GM19023 (cell line): Measurements from ENCODE around the gene NDFIP2.

Experiments used
- ATAC-seq: cut with Tn5 transposase; IDR thresholded peaks from one replicate; pipeline ENCODE4 v1.9.1; 2021; ENCODE audit warnings: mild to moderate bottlenecking, moderate library complexity; ENCODE audit not compliant: unreplicated experiment

NDFIP2 gene

GRCh38 chr13:79480954-79481684 lies at the start of gene NDFIP2:
TSS of gene NDFIP2 (plus strand) at chr13:79481155. CDS start at chr13:79481204, 49 bp downstream.
- peak; percentile 91 for ATAC-seq

DNA sequence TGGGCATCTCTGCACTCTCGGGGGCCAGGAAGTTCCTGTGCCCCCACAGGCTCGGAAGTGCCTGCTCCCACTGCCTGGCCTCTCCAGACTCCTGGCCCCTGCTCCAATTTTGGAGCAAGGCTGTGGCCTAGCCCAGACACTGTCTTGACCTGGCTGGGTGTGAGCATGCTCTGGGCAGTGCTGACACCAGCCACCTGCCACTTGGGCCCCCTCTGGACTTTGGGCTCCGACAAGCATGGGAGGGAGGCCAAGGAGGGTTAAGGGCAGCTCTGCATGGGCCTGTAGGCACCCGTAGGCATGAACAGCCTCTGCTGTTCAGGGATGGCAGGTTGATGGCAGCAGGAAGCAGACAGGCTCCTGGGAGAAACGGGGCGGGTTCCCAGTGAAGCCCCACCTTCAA lies 48.9 kb upstream of the NDFIP2 start:
- ATAC-seq = no peak

DNA sequence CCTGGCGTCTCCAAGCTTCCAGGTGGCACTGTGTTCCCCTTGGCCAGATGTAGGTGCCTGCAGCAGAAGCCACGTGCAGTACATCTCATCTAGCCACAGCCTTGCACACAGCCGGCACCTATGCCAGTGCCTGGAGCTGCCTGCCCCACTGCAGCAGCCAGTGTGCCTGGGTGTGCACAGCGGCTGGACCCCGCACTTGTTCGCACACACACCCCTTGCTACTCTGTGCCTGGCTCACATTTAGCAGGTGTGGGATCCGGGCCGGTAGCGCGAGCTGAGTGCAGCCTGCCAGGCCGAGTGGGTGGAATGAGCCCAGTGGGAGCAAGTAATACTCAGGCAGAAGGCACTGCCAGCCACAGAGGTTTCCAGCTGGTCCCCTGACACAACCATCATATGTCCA lies 48.0 kb upstream of the NDFIP2 start:
- ATAC-seq = no peak

DNA sequence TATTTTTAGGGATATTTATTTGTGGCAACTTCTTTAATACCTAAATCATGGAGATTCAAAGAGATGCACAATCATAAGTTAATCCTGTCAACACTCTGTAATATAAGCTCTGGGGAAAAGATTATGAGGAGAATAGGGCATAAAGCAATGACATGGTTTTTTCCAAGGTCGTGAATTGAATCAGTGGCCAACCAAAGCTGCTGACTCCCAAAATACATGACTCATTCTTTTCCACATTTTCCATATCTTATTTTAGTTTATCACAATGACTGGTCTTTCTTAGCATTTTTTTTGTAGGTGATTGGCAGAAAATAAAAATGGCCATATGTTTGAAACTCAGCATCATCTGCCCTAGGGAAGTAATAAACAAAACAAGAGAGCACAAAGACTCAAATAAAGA lies 46.4 kb upstream of the NDFIP2 start:
- ATAC-seq = no peak

DNA sequence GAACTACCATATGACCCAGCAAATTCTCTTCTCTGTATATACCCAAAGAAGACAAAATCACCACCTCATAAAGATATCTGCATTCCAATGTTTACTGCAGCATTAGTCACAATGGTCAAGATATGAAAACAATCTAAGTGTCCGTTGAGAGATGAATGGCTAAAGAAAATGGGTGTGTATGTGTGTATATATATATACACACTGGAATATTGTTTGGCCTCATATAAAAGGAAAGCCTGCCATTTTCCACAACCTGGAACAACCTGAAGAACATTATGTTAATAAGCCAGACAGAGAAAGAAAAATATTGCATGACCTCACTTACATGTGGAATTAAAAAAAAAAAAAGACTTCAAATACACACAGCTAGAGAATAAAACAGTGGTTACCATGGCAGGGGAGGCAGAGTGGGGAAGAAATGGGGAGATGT lies 45.4 kb upstream of the NDFIP2 start:
- ATAC-seq = no peak

DNA sequence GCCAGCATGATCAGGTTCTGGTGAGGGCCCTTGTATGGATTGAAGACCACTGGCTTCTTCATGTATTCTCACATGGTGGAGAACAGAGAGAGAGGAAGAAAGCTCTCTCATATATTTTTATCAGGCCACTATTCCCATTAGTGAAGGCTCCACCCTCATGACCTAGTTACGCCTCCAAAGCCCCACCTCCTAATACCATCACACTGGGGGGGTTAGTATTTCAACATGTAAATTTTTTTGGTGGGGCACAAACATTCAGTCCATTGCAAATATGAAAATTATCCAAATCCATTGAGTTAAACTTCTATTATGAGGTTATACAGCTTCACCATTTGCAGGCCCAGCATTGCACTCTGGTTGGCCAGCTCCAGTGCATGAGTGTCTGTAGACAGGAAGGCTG lies 41.7 kb upstream of the NDFIP2 start:
- ATAC-seq = no peak

DNA sequence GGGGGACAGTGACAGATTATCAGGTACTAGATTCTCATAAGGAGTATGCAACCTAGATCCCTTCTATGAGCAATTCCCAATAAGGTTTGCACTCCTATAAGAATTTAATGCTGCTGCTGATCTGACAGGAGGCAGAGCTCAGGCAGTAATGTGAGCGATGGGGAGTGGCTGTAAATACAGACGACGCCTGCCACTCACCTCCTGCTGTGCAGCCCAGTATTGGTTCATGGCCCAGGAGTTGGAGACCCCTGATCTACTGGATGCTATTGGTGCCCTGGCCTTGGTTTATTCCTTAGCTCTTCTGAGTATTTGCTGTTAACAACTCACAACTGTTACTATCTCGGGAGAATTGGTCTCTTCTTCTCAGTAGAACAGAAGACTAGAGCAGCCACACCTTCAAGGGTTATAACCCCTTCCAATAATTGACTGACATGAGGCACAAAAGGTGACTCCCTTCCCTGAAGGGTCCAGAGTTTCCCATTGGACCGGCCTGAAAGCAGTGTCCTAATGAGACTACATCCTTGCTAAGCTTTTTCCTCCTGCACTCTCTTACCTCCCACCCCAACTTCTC lies 39.9 kb upstream of the NDFIP2 start:
- ATAC-seq = no peak

- ATAC-seq = no peak
Measured at GRCh38 chr13:79442221-79442620, 38.7 kb upstream of the NDFIP2 start.

DNA sequence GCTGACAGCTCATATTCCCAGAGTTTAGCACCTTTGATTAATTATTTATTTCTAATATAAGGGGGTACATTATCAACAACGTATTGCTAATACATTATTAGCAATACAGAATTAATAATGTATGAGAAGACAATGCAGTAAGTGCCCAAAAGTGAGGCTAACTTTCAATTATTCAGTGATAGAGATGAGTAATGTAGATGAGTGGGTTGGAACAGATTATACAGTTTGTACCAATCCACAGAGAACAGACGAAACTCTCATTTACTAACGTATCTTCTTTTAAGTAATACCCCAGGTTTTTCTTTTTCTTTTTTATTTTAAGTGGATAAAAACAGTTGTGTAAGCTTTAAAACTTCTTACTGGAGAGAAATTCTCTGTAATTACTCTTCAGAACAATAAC lies 38.2 kb upstream of the NDFIP2 start:
- ATAC-seq = no peak

GRCh38 chr13:79445968-79446645 lies 34.8 kb upstream of the NDFIP2 start:
- no peak for ATAC-seq

GRCh38 chr13:79447141-79447540 lies 33.8 kb upstream of the NDFIP2 start:
- no peak for ATAC-seq

DNA sequence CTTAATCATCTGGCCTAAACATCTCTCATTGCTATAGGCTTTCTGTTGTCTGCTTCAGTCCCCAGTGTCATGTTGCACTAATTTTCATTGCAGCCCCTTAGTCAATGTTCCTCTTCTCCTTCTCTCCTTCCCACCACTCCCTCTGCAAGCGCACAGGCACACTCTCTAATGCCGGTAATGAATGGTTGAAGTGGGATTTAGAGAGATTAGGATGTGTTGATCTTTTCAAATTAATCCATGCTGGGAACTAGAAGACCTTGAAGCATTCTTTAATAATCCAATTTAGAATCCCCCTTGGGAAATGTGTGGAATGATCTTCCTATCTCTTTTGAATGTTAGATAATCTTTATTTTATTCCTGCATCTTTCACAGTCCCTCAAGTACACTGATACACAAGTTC lies 33.2 kb upstream of the NDFIP2 start:
- ATAC-seq = no peak

GRCh38 chr13:79448413-79448812 lies 32.5 kb upstream of the NDFIP2 start:
- ATAC-seq = no peak

DNA sequence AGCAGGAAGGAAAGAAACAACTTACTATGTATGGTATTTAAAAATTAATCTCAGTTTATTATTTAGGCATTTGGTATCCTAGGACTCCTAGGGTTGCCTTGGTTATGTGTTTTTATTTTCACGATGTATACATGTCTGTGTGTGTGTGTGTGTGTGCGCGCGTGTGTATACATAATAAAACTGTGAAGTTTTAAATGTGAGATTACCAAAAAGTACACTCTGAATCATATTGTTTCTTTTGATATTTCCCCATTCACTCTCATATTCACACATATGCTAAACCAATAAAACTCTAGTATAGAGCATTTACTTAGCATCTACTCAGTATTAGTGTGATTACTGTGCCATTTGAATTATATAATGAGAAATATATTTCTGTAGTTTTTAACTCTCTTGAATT lies 30.8 kb upstream of the NDFIP2 start:
- no peak for ATAC-seq

- peak; percentile 100 for ATAC-seq
Measured at GRCh38 chr13:79451500-79451962, 29.4 kb upstream of the NDFIP2 start.

- ATAC-seq = no peak
Measured at GRCh38 chr13:79452239-79452913, 28.6 kb upstream of the NDFIP2 start.

DNA sequence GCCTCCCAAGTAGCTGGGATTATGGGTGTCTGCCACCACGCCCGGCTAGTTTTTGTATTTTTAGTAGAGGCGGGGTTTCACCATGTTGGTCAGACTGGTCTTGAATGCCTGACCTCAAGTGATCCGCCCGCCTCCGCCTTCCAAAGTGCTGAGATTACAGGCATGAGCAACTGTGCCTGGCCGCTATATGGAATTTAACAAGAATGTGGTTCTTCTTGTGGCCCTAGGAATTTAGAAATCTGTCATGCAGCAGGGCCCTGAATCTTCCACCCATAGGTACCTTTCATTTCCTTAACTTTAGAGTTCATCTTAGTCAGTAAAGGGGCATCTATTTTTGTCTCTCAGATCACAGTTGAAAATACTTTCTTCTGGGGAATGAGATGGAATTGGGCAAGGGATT lies 25.6 kb upstream of the NDFIP2 start:
- no peak for ATAC-seq

GRCh38 chr13:79456051-79456450 lies 24.9 kb upstream of the NDFIP2 start:
- no peak for ATAC-seq

DNA sequence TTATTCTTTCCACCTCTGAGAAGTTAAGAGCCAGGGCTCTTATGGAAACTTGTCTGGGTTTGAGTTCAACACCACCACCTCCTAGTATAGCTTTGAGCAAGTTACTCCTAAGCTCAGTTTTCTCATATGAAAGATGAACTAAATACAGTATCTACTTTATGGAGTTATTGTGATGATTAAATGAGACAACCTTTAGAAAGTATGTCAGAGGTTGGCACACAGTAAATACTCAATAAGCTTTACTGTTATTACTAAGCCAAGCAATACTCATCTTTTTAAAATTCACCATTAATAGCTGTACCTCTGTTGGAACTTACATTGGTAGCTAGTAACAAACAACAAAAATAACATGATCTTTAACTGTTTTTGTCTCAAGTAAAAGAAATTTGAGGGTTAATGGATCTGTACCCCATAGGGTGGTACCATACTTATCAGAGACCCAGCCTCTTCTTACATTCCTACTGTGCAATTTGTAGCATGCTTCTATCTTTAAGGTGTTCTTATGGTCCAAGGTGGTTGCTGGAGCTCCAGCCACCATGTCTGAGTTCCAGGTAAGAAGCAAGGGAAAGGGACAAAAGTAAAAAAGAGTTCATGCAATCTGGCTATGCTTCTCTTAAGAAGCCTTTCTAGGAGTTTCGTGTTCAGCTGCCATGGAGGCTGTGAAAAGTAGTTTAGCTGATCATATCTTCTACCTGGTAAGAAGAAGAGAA lies 24.1 kb upstream of the NDFIP2 start:
- peak; percentile 29 for ATAC-seq

- ATAC-seq = peak; percentile 42
Measured at GRCh38 chr13:79457390-79457789, 23.6 kb upstream of the NDFIP2 start.

GRCh38 chr13:79457948-79458347 lies 23.0 kb upstream of the NDFIP2 start:
- no peak for ATAC-seq
